Skin of body (tissue), 2 donors: ENCODE measurements around the gene LIME1. TPM values are rescaled to one million over a fixed set of nuclear protein-coding genes. Genes with fewer than 3 reads are reported as not detected.
"Not testable (repeated sequence)": the region's sequence is repeated elsewhere in the genome, so short reads cannot be mapped to it uniquely, and the experiment has no call there.

Experiments
- DNase-seq: peaks from one replicate; lab custom pipeline; 2025; lab: John Stamatoyannopoulos, UW
- total RNA-seq: library from RNA; depleted of rRNA; stranded (reverse); fragments of >200 nt; gene quantifications from one replicate; pipeline ENCODE4 v1.2.3, GENCODE V29; 2014

The LIME1 gene
- total RNA-seq, 1 donor from 2014 or later = 3.7 TPM

DNA sequence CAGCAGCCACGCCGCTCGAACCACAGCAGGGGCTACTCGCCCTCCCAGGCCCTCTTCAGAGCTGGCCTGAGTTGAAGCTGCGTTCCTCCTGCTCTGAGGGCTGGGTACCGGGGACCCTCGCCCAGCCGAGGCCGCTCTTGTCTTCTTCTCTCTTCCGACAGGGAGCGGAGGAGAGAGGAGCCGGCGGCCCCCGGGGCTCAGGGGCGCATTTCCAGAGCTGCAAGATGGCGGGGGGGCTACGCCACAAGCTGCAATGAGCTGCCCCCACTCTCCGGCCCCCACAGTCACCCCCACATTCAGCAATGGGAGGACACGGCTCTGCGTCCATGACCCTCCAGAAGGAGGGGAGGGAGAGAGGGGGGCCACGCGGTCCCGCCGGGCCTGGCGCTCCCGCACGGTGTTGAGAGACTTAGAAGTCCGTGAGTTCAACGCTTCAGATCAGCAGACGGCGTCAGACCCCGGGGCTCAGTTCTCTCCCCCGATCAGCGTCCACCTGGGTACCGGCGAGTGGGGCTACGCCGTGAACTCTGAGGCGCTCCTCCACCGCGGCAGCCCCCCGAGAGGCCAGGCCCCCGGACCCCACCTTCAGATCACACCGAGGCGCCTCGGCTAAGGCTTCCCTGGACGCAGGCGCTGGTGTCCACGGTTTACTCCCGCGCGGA, 34.7 kb downstream of the LIME1 start:
- no peak for DNase-seq

DNA sequence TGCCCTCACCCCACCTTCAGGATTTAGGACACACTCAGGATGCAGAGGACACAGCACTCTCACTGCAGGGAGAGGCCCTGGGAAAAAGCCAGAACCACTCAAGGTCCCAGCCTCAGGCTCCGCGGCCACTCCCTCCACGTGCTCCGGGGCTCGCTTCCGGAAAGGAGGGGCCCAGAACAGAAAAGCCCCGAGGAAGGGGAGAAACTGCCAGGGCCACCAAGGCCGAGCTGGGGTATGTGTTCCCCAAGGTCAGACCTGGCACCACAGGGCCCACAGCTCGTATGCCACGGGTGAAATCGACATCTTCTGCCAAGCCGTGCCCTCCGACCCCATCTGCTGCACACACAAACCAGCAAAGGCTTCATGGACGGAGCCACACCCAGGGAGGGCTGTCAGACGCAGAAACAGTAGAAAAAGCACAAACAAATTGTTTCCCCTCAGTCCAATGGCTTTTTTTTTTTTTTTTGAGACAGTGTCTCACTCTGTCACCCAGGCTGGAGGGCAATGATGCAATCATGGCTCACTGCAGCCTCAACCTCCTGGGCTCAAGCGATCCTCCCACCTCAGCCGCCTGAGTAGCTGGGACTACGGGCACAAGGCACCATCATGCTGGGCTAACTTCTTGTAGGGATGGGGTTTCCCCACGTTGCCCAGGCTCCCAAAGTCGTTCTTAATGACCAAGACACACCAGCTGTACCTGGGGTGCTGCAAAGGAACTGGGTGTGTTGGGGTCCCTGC, 36.5 kb downstream of the LIME1 start:
- DNase-seq = no peak

GRCh38 chr20:63773571-63774241, 37.2 kb downstream of the LIME1 start:
- DNase-seq = no peak

- no peak for DNase-seq
These were observed 37.8 kb downstream of the LIME1 start for GRCh38 chr20:63774306-63774705.

GRCh38 chr20:63775096-63775978, 38.9 kb downstream of the LIME1 start:
- DNase-seq = peak; percentile 17

DNA sequence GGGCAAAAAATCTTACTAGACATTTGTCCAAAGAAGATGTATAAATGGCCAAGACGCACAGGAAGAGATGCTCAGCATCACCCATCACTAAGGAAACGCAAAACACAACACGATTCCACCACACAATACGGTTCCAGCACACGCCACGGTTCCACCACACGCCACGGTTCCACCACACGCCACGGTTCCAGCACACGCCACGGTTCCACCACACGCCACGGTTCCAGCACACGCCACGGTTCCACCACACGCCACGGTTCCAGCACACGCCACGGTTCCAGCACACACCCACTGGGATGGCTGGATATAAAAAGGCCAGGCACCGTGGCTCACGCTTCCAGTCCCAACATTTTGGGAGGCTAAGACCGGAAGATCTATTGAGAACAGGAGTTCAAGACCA, 40.4 kb downstream of the LIME1 start:
- DNase-seq = not testable (repeated sequence)

DNA sequence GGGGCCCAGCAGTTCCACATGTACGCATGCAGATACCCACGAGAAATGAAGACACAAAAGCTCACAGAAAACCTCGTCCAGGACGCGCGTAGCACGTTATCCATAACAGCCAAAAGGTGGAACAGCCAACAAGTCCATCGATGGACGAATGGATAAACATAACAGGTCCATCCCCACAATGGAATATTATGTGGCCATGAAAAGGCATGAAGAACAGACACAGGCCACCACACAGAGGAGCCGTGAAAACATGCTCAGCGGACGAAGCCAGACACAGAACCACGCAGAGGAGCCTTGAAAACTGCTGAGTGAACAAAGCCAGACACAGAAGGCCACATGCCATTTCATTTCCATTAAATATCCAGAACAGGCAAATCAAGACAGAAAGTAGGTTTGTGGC, 41.1 kb downstream of the LIME1 start:
- no peak for DNase-seq

DNA sequence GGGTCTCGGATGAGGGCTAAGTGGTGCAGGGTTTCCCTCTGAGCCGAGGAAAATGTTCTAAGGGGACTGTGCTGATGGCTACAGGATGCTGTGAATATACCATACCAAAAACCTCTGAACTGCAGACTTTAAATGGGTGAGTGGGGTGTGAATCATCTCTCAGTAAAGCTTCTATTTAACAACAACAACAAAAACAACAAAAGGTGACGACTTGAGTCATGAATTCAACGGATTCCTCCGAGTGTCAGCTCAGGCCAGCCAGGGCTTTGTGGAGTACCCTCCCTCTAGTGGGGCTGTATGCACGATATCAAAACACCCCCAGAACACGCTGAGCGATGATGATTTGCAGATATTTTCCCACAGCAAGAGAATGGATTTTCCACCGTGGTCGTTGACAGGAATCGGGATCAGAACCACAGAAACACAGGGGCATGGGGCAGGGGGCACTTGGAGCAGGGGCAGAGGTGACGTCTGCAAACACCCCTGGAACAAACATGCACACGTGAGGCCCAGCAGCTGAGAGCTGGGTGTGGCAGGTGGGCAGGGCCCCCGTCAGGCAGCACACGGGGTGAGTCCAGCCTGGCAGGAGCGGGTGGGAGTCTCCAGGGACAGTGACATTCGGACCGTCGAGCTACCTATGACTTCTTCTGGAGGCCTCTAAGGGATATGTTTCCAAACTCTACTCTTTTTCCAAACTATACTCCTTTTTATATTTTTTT, 41.7 kb downstream of the LIME1 start:
- DNase-seq = no peak

GRCh38 chr20:63778857-63779256, 42.4 kb downstream of the LIME1 start:
- no peak for DNase-seq

DNA sequence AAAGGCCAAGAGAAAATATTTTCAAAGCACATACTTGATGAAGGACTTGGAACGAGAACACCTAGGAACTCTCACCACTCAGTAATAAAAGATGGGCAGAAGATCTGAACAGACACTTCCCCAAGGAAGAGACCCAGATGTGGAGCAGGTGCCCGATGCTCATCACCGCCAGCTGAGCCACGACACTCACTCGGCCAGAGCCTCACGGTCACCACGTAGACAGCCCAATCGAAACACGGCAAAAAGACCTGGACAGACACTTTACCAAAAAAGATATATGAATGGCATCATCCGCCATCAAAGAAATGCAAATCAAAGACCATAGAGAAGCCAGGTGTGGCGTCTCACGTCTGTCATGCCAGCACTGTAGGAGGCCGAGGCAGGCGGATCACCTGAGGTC, 44.7 kb downstream of the LIME1 start:
- no peak for DNase-seq

DNA sequence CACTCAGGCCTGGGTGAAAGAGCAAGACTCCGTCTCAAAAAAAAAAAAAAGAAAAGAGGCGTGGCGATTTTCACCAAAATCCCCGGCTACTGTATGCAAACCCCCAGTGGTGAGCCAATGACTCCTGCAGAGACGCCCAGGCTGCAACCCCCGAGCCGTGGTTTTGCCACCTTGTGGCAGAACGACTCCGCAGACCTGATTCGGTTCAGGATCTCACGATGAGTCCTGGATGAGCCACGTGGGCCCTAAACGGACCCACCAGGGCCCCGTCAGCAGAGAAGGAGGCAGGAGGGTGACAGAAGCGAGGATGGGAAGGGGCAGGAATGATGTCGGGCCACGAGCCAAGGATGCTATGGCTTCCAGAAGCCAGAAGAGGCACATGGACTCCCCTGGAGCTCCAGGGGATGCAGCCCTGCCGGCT, 45.6 kb downstream of the LIME1 start:
- no peak for DNase-seq

- DNase-seq = no peak
These were observed 46.1 kb downstream of the LIME1 start for GRCh38 chr20:63782521-63782971.

DNA sequence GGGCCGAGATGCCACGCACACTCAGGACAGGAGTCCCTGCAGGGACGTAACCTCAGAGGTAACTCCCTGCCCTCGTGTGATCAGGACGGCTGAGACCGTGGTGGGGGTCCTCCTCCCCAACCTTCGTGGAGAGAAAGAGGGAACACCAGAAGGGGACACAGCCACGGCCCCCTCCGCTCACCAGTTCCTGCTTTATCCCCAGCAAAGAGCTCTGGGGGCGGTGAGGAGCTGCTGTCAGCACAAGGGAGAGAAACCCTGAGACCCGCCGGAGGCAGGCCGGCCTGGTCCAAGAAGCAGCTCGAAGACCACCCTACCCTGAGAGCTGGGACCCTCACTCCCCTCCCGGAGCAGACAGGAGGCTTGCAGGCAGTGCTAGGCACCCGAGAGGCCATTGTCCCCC, 47.5 kb downstream of the LIME1 start:
- no peak for DNase-seq

GRCh38 chr20:63785691-63786131, 49.2 kb downstream of the LIME1 start:
- DNase-seq = no peak

GRCh38 chr20:63787302-63787701, 50.8 kb downstream of the LIME1 start:
- no peak for DNase-seq

DNA sequence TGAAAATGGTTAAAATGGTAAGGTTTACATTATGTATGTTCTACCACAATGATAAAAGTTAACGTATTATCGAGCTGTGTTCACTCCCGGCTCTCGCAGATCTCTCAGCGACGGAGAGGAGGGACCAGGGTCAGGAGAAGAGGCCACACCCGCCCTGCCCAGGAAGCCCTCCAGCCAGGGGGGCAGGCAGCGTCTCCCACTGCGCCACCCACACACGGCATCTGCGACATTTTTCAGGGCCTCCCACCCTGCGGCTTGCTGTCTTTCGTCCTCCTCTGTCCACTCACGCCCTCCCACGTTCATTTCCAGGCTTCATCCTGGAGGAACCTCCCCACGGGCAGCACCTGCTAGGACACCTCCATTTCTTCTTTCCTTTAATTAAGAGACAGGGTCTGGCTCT, 51.3 kb downstream of the LIME1 start:
- DNase-seq = no peak
